ENCODE data around the gene CD2AP.

Gene CD2AP

DNA sequence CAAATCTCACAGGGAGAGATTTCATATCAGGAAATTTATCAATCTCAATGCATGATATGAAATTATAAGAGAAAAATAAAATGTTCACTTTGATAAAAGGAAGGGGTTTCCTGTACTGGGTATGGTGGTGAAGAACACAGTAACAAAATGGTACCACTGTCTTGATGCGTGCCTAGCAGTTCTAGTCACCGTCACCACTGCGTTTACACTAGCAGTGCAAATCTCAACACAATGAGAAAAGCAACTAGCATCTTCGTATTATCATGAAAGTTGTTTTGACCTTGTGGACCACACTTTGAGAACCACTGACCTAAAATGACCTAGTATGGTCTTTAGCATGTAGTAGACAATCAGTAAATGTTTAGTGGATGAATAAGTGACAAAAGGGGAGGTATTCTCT is 152.4 kb downstream of the CD2AP start:
- TF ChIP-seq, protein P1, sequence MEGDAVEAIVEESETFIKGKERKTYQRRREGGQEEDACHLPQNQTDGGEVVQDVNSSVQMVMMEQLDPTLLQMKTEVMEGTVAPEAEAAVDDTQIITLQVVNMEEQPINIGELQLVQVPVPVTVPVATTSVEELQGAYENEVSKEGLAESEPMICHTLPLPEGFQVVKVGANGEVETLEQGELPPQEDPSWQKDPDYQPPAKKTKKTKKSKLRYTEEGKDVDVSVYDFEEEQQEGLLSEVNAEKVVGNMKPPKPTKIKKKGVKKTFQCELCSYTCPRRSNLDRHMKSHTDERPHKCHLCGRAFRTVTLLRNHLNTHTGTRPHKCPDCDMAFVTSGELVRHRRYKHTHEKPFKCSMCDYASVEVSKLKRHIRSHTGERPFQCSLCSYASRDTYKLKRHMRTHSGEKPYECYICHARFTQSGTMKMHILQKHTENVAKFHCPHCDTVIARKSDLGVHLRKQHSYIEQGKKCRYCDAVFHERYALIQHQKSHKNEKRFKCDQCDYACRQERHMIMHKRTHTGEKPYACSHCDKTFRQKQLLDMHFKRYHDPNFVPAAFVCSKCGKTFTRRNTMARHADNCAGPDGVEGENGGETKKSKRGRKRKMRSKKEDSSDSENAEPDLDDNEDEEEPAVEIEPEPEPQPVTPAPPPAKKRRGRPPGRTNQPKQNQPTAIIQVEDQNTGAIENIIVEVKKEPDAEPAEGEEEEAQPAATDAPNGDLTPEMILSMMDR (IDR thresholded peaks at IDR 0.05; ENCODE audit: low read depth, low read length): no peak
- no peak for DNase-seq (ENCODE audit: low read depth in 2 of 2)
- no peak overlapping the region for H3K4me3 ChIP-seq (replicated peaks in 1 of 2; ENCODE audit: low read depth in 2 of 2, low read length in 2 of 2)

DNA sequence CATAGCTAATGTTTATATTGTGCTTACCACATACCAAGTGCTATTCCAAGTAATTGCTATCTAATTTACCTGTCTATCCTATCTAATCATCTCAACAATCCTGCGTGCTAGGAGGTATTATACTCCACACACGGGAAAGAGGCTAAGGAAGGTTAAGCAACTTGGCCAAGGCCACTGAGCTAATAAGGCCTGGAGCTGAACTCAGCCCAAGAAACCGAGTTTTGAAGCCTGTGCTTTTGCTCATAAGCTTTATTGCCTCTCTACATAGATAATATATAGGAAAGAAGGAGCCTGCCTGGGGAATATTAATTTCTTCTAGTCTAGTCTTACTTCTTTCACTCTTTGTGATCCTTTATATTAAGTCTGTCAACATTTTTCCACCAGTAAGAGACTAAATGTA is 153.0 kb downstream of the CD2AP start:
- DNase-seq (ENCODE audit: low read depth in 2 of 2): no peak
- TF ChIP-seq, protein P1 (IDR thresholded peaks at IDR 0.05; ENCODE audit: low read depth, low read length): no peak
- no peak overlapping the region for H3K4me3 ChIP-seq (replicated peaks in 1 of 2; ENCODE audit: low read depth in 2 of 2, low read length in 2 of 2)

DNA sequence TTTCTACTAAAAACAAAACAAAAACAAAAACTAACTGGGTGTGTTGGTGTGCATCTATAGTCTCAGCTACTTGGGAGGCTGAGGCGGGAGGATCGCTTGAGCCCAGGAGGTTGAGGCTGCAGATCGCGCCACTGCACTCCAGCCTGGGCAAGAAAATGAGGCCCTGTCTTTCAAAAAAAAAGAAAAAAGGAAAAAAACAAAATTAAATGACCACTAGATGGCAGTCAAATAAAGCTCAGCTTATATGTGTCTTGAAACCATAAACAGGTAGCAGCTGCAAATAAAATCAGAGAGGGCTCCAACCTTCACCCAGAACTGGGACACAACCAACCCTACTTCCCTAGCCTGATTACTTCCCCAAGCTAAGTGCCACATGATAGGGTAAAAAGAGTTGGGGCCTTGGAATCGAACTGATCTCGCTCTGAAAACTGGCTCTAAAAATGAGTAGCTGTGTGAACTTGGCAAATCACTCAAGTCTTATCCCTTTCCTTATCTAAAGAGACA is 153.7 kb downstream of the CD2AP start:
- TF ChIP-seq, protein P1 (IDR thresholded peaks at IDR 0.05; ENCODE audit: low read depth, low read length): peak; percentile 34
- peak; percentile 72 for DNase-seq (ENCODE audit: low read depth in 2 of 2)
- no peak overlapping the region for H3K4me3 ChIP-seq (replicated peaks in 1 of 2; ENCODE audit: low read depth in 2 of 2, low read length in 2 of 2)

DNA sequence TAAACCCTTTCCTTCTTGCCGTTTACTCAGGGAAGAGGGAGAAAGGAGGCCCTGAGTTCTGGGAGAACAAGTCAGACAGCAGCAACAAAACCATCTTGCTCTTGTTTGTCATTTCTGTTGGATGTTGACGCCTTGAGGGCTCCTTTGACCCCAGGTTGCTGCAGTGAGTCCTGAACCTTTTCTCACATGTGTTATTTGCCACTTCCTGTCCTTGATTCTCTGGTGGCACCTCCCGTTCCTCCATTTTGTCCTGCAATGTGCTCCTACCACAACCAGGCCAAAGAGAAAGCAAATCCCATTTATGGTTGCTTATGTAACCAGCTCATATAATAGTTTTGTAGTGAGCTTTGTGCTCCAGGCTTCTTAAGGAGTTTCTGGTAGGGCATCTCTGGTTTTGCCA is 154.2 kb downstream of the CD2AP start:
- H3K4me3 ChIP-seq (replicated peaks in 1 of 2; ENCODE audit: low read depth in 2 of 2, low read length in 2 of 2): no peak overlapping the region
- DNase-seq (ENCODE audit: low read depth in 2 of 2): no peak
- TF ChIP-seq, protein P1 (IDR thresholded peaks at IDR 0.05; ENCODE audit: low read depth, low read length): no peak

DNA sequence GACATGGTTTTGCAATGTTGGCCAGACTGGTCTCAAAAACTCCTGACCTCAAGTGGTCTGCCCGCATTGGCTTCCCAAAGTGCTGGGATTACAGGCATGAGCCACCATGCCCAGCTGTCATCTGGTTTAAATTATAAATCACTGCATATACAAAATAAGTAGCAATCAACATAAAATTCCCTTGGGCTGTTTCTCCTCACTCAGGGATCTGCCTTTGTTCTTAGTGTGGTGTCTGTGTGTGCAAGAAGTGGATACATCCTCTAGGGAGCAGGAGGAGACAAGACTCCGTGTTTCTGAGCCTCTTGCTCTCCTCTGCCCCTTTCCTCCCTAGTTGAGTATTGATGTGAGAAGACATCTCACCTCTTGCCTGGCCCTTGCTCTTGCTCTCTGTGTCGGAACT is 155.6 kb downstream of the CD2AP start:
- H3K4me3 ChIP-seq (replicated peaks in 1 of 2; ENCODE audit: low read depth in 2 of 2, low read length in 2 of 2): no peak overlapping the region

DNA sequence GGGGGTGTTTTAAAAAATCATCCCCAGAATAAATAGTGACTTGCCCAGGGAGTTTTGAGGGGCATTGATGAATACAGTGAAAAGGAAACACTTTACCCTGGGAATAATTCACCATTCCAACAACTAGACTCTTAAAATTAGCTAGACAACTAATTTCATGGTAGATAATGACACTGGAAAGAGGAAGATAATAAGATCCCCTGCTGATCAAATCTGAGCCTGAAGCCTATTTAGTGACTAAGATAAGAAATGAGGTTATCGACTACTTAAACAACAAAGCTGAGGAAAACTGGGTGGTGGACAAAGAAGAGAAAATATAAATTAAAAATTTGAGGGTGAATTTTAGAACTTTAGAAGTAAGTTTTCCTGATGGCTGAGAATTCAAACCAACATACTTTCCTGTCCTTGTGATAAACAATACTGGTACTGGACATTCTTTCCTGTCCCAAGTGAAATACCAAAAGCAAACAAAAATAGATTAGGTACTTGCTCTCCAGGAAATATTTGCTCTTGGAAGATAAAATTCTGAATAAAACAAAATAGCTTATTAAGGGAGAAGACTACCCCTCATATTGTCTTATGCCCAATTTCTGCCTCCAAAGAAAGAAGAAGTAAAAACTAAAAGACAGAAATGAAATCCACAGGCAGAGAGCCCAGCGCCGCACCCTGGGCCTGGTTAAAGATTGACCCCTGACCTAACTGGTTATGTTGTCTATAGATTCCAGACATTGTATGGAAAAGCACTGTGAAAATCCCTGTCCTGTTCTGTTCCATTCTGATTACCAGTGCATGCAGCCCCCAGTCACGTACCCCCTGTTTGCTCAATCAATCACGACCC is 156.8 kb downstream of the CD2AP start:
- no peak overlapping the region for H3K4me3 ChIP-seq (replicated peaks in 1 of 2; ENCODE audit: low read depth in 2 of 2, low read length in 2 of 2)
- DNase-seq (ENCODE audit: low read depth in 2 of 2): no peak
- TF ChIP-seq, protein P1 (IDR thresholded peaks at IDR 0.05; ENCODE audit: low read depth, low read length): no peak

More for the DNA sequence above, 155.6 kb downstream of the CD2AP start:
- TF ChIP-seq, protein P1 (IDR thresholded peaks at IDR 0.05; ENCODE audit: low read depth, low read length): peak; percentile 5
- DNase-seq (ENCODE audit: low read depth in 2 of 2): peak; percentile 24 to 28
